Measurements from ENCODE around the gene HBA1. TPM values are rescaled to one million over a fixed set of nuclear protein-coding genes. Genes with fewer than 3 reads are reported as not detected.
"Not testable (repeated sequence)": the region's sequence is repeated elsewhere in the genome, so short reads cannot be mapped to it uniquely, and the experiment has no call there.

Gene HBA1
- total RNA-seq, 1 donor from 2014 or later: 780 TPM

- intact Hi-C loops (cut with DNase I); DNase-seq (ENCODE audit: low spot score): not testable (repeated sequence)
Measured at GRCh38 chr16:172374-172941, 4.0 kb upstream of the HBA1 start, which contains the start of gene HBA2. Gene HBA2 (plus strand): TSS chr16:172876. CDS start chr16:172913, 37 bp downstream.

GRCh38 chr16:173211-173854 lies 3.1 kb upstream of the HBA1 start:
- intact Hi-C loops (cut with DNase I); DNase-seq (ENCODE audit: low spot score): not testable (repeated sequence)

GRCh38 chr16:173928-174769 lies 2.3 kb upstream of the HBA1 start:
- DNase-seq (ENCODE audit: low spot score); intact Hi-C loops (cut with DNase I): not testable (repeated sequence)

- DNase-seq (ENCODE audit: low spot score): no peak
- intact Hi-C loops (cut with DNase I): no loop called here
Measured at GRCh38 chr16:175011-175949, 1.2 kb upstream of the HBA1 start.

- intact Hi-C loops (cut with DNase I); DNase-seq (ENCODE audit: low spot score): not testable (repeated sequence)
Measured at GRCh38 chr16:176006-176405, 474 bp upstream of the HBA1 start.

GRCh38 chr16:177394-177822 lies 928 bp downstream of the HBA1 start:
- intact Hi-C loops (cut with DNase I): no loop called here
- DNase-seq (ENCODE audit: low spot score): no peak

GRCh38 chr16:177981-178667 lies 1.6 kb downstream of the HBA1 start:
- intact Hi-C loops (cut with DNase I): no loop called here
- DNase-seq (ENCODE audit: low spot score): no peak

GRCh38 chr16:178668-179015 lies 2.2 kb downstream of the HBA1 start:
- intact Hi-C loops (cut with DNase I): no loop called here
- no peak for DNase-seq (ENCODE audit: low spot score)

GRCh38 chr16:179211-180092 lies 3.0 kb downstream of the HBA1 start:
- intact Hi-C loops (cut with DNase I): no loop called here
- no peak for DNase-seq (ENCODE audit: low spot score)

GRCh38 chr16:180101-180675 lies 3.7 kb downstream of the HBA1 start, which contains the start of gene HBQ1:
Gene HBQ1 (plus strand): TSS chr16:180459. CDS start chr16:180487, 28 bp downstream.
- intact Hi-C loops (cut with DNase I): no loop called here
- DNase-seq (ENCODE audit: low spot score): no peak

GRCh38 chr16:180681-181564 lies 4.4 kb downstream of the HBA1 start:
- DNase-seq (ENCODE audit: low spot score): no peak
- intact Hi-C loops (cut with DNase I): loop anchor here (1.0 kb wide), 1 partner anchor 74 kb away; no protein-coding TSS in a partner anchor

- intact Hi-C loops (cut with DNase I): loop anchor here (1.0 kb wide), 1 partner anchor 74 kb away; no protein-coding TSS in a partner anchor
- DNase-seq (ENCODE audit: low spot score): peak; percentile 91
Measured at GRCh38 chr16:181565-182021, 5.1 kb downstream of the HBA1 start.

GRCh38 chr16:183005-183404 lies 6.5 kb downstream of the HBA1 start:
- intact Hi-C loops (cut with DNase I): no loop called here
- DNase-seq (ENCODE audit: low spot score): no peak

- no peak for DNase-seq (ENCODE audit: low spot score)
- intact Hi-C loops (cut with DNase I): no loop called here
Measured at GRCh38 chr16:185213-185612, 8.7 kb downstream of the HBA1 start.

GRCh38 chr16:185691-186090 lies 9.2 kb downstream of the HBA1 start:
- no peak for DNase-seq (ENCODE audit: low spot score)
- intact Hi-C loops (cut with DNase I): no loop called here

GRCh38 chr16:187330-187729 lies 10.8 kb downstream of the HBA1 start:
- DNase-seq (ENCODE audit: low spot score): no peak
- intact Hi-C loops (cut with DNase I): no loop called here
